Duodenal mucosa (tissue), 2 donors: ENCODE results near the gene CFAP99.

Experiments
- H3K27ac ChIP-seq: one replicate; pipeline ENCODE4 v1.7.0; 2013; ENCODE audit warnings: low read depth, low read length
- H3K27me3 ChIP-seq, 2 donors: one replicate each; pipeline ENCODE4 v1.7.0; 2013; ENCODE audit warnings: low read length in 2 of 2, control low read depth in 1 of 2; ENCODE audit not compliant: insufficient read depth in 2 of 2, control insufficient read depth in 1 of 2
- H3K36me3 ChIP-seq, 2 donors: one replicate each; pipeline ENCODE4 v1.7.0; 2013; ENCODE audit warnings: low read length in 2 of 2, control low read depth in 1 of 2; ENCODE audit not compliant: insufficient read depth in 2 of 2, control insufficient read depth in 1 of 2
- H3K4me1 ChIP-seq, 2 donors: one replicate each; pipeline ENCODE4 v1.7.0; 2013; ENCODE audit warnings: low read length in 2 of 2, control low read depth in 1 of 2; ENCODE audit not compliant: insufficient read depth in 2 of 2, control insufficient read depth in 1 of 2
- H3K4me3 ChIP-seq, 2 donors: one replicate each; pipeline ENCODE4 v1.7.0; 2013; ENCODE audit warnings: low read length in 2 of 2, low read depth in 1 of 2
- H3K9ac ChIP-seq, 2 donors: one replicate each; pipeline ENCODE4 v1.7.0; 2013; ENCODE audit warnings: low read length in 2 of 2, low read depth in 1 of 2
- H3K9me3 ChIP-seq, 2 donors: one replicate each; pipeline ENCODE4 v1.7.0; 2013; ENCODE audit warnings: low read length in 2 of 2, control low read depth in 1 of 2; ENCODE audit not compliant: control insufficient read depth in 1 of 2

The CFAP99 gene

GRCh38 chr4:2389691-2390090 is 29.1 kb upstream of the CFAP99 start:
- Histone ChIP-seq H3K4me1 (peaks cover 10 to 17% of the 10 kb centered on the region in 2 donors), H3K4me3 (no peak overlapping the region), H3K9ac (no peak overlapping the region), H3K27me3 (no peaks in the 10 kb centered on the region), H3K27ac (no peak overlapping the region), H3K36me3 (no peaks in the 10 kb centered on the region), H3K9me3 (no peaks in the 10 kb centered on the region)

GRCh38 chr4:2390146-2390545 is 28.6 kb upstream of the CFAP99 start:
- Histone ChIP-seq H3K9me3 (no peaks in the 10 kb centered on the region), H3K27ac (no peak overlapping the region), H3K4me3 (no peak overlapping the region), H3K36me3 (no peaks in the 10 kb centered on the region), H3K27me3 (no peaks in the 10 kb centered on the region), H3K4me1 (peaks cover 14 to 18% of the 10 kb centered on the region in 2 donors), H3K9ac (no peak overlapping the region)

DNA sequence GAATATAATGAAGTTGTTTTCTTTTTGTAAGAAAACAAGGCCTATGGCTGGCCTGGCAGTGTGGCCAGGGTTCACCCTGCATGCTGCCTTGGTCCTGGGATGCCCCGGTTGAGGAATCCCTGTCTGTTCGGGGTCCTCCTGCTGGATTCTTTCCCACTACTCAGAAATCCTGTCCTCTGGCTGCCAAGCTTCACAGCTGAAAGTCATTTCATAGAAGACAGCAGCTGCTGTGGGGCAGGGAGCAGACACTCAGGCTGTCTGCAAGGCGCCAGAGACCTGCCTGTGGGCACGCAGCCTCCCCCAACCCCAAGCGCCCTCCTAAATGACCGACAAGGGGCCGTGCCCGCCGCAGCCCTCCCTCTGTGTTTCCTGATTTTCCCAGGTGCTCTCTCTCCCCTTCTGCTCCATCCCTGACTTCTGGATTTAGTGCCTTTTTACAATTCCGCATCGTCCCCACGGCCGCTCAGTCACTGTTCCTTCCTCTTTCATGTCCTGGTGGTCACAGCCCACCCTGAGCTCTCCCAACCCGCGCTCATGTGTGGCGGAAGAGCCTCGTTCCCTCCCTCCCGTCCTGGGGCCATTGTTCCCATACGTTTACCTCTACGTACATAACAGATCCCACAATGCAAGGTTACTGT is 27.9 kb upstream of the CFAP99 start:
- Histone ChIP-seq H3K27ac (no peak overlapping the region), H3K9ac (peak overlapping the region in 1 of 2 donors; percentile 18), H3K9me3 (no peaks in the 10 kb centered on the region), H3K4me3 (no peak overlapping the region), H3K36me3 (no peaks in the 10 kb centered on the region), H3K4me1 (peaks cover 21 to 25% of the 10 kb centered on the region in 2 donors), H3K27me3 (no peaks in the 10 kb centered on the region)

DNA sequence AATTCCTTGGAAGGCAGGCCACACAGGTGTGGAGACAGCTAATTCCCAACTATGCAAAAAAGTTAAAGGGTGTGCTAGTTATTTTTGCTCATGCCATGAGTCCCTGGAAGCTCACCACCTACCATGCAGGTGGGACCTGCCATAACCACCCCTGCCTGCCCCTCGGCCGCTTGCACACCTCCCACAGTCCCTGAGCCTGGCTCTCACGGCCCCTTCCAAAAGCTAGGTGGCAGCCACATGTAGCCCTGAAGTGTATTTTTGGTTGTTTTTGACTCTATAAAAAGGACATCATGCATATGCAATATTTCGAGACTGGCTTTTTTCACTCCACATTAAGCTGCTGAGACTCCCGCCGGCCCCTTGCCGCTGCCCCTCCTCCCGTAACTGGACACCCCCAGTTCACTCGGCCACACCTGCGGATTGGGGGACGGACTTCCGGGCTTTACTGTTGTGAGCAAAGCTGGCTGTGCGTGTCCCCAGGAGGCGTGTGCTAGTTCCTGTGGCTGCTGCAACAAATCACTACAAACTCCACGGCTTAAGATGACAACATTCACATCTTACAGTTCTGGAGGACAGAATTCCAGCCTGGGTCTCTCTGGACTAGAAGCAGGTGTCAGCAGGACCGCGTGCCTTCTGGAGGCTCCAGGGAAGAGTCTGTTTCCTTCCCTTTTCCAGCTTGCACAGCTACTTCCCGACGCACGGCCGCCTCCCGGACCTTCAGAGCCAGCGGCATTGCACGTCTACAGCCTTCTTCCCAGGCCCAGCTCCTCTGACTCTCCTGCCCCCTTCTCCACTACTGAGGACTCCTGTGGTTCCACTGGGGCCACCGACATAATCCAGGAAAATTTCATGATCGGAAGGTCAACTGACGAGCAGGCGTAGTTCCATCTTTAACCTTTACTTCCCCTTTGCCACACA is 25.1 kb upstream of the CFAP99 start:
- Histone ChIP-seq H3K9me3 (no peaks in the 10 kb centered on the region), H3K27me3 (no peaks in the 10 kb centered on the region), H3K36me3 (no peaks in the 10 kb centered on the region), H3K4me3 (peak overlapping the region; percentile 48 to 53), H3K9ac (no peak overlapping the region), H3K27ac (peak overlapping the region; percentile 32), H3K4me1 (peaks cover 24 to 30% of the 10 kb centered on the region in 2 donors)

GRCh38 chr4:2394528-2394927 is 24.2 kb upstream of the CFAP99 start:
- Histone ChIP-seq H3K36me3 (no peaks in the 10 kb centered on the region), H3K4me3 (peak overlapping the region in 1 of 2 donors; percentile 53), H3K9ac (no peak overlapping the region), H3K27me3 (no peaks in the 10 kb centered on the region), H3K4me1 (peaks cover 30% of the 10 kb centered on the region in 2 donors), H3K9me3 (no peaks in the 10 kb centered on the region), H3K27ac (no peak overlapping the region)

- H3K9me3 ChIP-seq: no peaks in the 10 kb centered on the region
- H3K4me1 ChIP-seq: peaks cover 27 to 31% of the 10 kb centered on the region in 2 donors
- H3K36me3 ChIP-seq: no peaks in the 10 kb centered on the region
- no peak overlapping the region for H3K9ac ChIP-seq
- H3K27ac ChIP-seq: no peak overlapping the region
- no peaks in the 10 kb centered on the region for H3K27me3 ChIP-seq
- no peak overlapping the region for H3K4me3 ChIP-seq
Measured at GRCh38 chr4:2395038-2395437, 23.7 kb upstream of the CFAP99 start.

- Histone ChIP-seq H3K27ac (no peak overlapping the region), H3K9me3 (no peaks in the 10 kb centered on the region), H3K4me1 (peaks cover 27 to 31% of the 10 kb centered on the region in 2 donors)
Measured at GRCh38 chr4:2395584-2395983, 23.2 kb upstream of the CFAP99 start.

DNA sequence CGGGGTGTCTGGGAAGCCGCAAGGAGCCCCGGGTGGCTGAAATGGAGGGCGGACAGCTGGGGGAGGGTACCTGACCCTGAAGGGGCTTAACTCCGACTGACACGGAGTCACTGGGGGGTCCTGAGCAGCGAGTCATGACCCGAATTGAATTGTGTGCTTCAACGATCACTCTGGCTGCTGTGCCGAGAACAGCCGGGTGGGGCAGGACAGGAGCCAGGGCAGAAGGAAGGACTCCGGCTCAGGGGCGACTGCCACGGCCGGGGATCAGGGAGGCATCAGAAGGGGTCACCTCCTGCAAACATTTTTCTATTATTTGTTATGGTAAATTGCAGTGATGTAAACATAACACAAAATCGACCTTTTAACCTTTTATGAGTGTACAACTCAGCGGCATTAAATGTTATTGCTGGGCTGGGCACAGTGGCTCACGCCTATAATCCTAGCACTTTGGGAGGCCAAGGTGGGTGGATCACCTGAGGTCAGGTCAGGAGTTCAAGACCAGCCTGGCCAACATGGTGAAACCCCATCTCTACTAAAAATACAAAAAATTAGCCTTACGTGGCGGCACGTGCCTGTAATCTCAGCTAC is 21.9 kb upstream of the CFAP99 start:
- no peaks in the 10 kb centered on the region for H3K9me3 ChIP-seq
- H3K36me3 ChIP-seq: no peaks in the 10 kb centered on the region
- no peak overlapping the region for H3K9ac ChIP-seq
- no peaks in the 10 kb centered on the region for H3K27me3 ChIP-seq
- H3K27ac ChIP-seq: no peak overlapping the region
- H3K4me3 ChIP-seq: no peak overlapping the region
- H3K4me1 ChIP-seq: peaks cover 32 to 42% of the 10 kb centered on the region in 2 donors

More at GRCh38 chr4:2395584-2395983, 23.2 kb upstream of the CFAP99 start:
- no peak overlapping the region for H3K4me3 ChIP-seq
- H3K27me3 ChIP-seq: no peaks in the 10 kb centered on the region
- no peaks in the 10 kb centered on the region for H3K36me3 ChIP-seq
- H3K9ac ChIP-seq: no peak overlapping the region

DNA sequence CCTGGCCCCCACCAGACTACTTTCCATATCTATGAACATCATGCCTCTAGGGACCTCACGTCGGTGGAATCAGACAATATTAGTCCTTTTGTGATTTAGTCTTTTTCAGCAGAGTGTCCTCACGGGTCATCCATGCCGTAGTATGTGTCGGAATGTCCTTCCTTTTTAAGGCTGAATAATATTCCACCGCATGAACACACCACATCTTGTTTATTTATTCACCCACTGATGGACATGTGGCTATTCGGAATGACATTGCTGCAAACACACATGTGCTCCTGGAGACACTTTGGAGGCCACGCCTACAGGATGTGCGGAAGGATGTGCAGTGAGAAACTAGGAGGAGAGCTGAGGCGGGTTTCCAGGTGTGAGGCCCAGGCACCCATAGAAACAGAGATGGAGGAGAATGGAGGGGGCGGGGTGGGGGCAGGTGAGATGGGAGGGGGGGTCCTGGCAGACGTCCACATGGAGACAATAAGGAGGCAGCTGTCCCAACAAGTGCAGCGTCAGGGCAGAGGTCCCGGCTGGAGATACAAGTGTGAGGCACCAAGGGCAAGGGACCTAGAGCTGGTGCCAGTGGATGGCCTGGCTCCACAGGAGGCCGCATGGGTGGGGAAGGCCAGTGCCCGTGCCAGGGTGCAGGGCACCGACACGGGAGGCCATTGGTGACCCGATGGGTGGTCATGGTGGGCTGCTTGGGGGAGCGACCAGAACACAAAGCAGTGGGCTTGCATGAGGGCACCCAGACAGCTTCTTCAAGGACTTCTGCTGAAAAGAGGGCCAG is 21.0 kb upstream of the CFAP99 start:
- H3K27me3 ChIP-seq: peaks cover 0 to 4% of the 10 kb centered on the region in 2 donors

More for the DNA sequence above, 21.0 kb upstream of the CFAP99 start:
- Histone ChIP-seq H3K9ac (no peak overlapping the region), H3K27ac (no peak overlapping the region), H3K36me3 (no peaks in the 10 kb centered on the region), H3K9me3 (no peaks in the 10 kb centered on the region), H3K4me3 (no peak overlapping the region), H3K4me1 (peaks cover 41 to 50% of the 10 kb centered on the region in 2 donors)
